ENCODE data around the gene GRHL1. TPM values are rescaled to one million over a fixed set of nuclear protein-coding genes. Genes with fewer than 3 reads are reported as not detected.

The GRHL1 gene
- total RNA-seq, 1 donor = 1.3 TPM

- TF ChIP-seq CTCF (IDR thresholded peaks at IDR 0.05; ENCODE audit: insufficient read depth, low read length) = peak; percentile 61
- no peak overlapping the region for H3K4me3 ChIP-seq (ENCODE audit: low read depth, low read length)
- DNase-seq (ENCODE audit: low read depth) = peak; percentile 81
Measured at GRCh38 chr2:10048501-10049171, 97.1 kb downstream of the GRHL1 start.

Other genes with a start within 250 kb of the GRHL1 start
- gene TAF1B, start 108.2 kb upstream of the GRHL1 start, total RNA-seq (ENCODE audit: low replicate concordance) = 44.0 and 49.3 TPM in 2 replicates
- 6.3 and 17.2 TPM in 2 replicates for gene KLF11, start 91.9 kb downstream of the GRHL1 start, total RNA-seq (ENCODE audit: low replicate concordance)
- 3.2 and 7.0 TPM in 2 replicates for gene CYS1, start 128.7 kb downstream of the GRHL1 start, total RNA-seq (ENCODE audit: low replicate concordance)
- 3.3 and 91.4 TPM in 2 replicates for gene RRM2, start 171.0 kb downstream of the GRHL1 start, total RNA-seq (ENCODE audit: low replicate concordance)

Data from fibroblast of the aortic adventitia (primary cell).